GM23338 (cell line): ENCODE data around the gene PLD5.

Source experiments
- CREB1 ChIP-seq: fragments of 250-450 bp; sonication (Bioruptor Pico); IDR thresholded peaks from 2 replicates; pipeline ENCODE4 v1.5.0; 2020; ENCODE audit warnings: low read depth, mild to moderate bottlenecking, moderate library complexity
- CTCF ChIP-seq, 2 experiments: fragments of 200-600 bp in 1 of 2; sonication (generic) in 1 of 2; conservative IDR thresholded peaks; 2 replicates each; pipeline versions ENCODE4 v1.5.1 to v1.6.1; 2016 to 2017; ENCODE audit warnings: antibody characterized with exemption in 2 of 2, low read depth in 2 of 2, mild to moderate bottlenecking in 2 of 2, moderate library complexity in 1 of 2
- ETS1 ChIP-seq: IDR thresholded peaks from 2 replicates; pipeline ENCODE4 v1.6.1; 2016; ENCODE audit warnings: antibody characterized with exemption
- EZH2 ChIP-seq: fragments of 200-600 bp; sonication (generic); IDR thresholded peaks from one replicate; pipeline ENCODE4 v1.8.0; 2017; ENCODE audit warnings: antibody characterized with exemption, mild to moderate bottlenecking, low read depth; ENCODE audit not compliant: unreplicated experiment
- POLR2AphosphoS5 ChIP-seq: IDR thresholded peaks from 2 replicates; pipeline ENCODE4 v1.6.1; 2016; ENCODE audit warnings: antibody characterized with exemption, low read depth
- REST ChIP-seq: IDR thresholded peaks from one replicate; pipeline ENCODE4 v1.6.1; 2018; ENCODE audit warnings: antibody characterized with exemption; ENCODE audit not compliant: unreplicated experiment

GRCh38 chr1:242184955-242185354 is 339.5 kb downstream of the PLD5 start:
- TF ChIP-seq CTCF (conservative IDR thresholded peaks at IDR 0.05; ENCODE audit: low read depth in 2 of 2) (no peak), CREB1 (CRISPR knock-in tag) (no peak), EZH2 (no peak), POLR2AphosphoS5 (no peak), REST (no peak), ETS1 (no peak)
